Endothelial cell of umbilical vein (primary cell): ENCODE results near the gene AUTS2. TPM values are rescaled to one million over a fixed set of nuclear protein-coding genes. Genes with fewer than 3 reads are reported as not detected.

Experiments
- BruUV-seq: library from RNA; stranded (reverse); fragments of 400-500 nt; replicated peaks from 2 replicates; lab custom pipeline; 2021; lab: Mats Ljungman, UMichigan
- CTCF ChIA-PET: fragments of 300-600, 350-600 bp; sonication (Branson Sonifier 250); formaldehyde crosslinking; loops from one replicate; lab custom pipeline; 2021; ENCODE audit warnings: antibody characterized with exemption, inconsistent platforms; lab: Charles Lee
- POLR2A ChIA-PET: fragments of 300-600, 350-600 bp; sonication (Branson Sonifier 250); formaldehyde crosslinking; loops from one replicate; lab custom pipeline; 2021; ENCODE audit warnings: antibody characterized with exemption, inconsistent platforms; lab: Charles Lee
- DNase-seq: peaks from one replicate; pipeline ENCODE4 v3.0.0-alpha.2; 2011; ENCODE audit warnings: low read depth, low spot score
- FAIRE-seq: peaks from 2 replicates; lab custom pipeline; 2011; peaks lifted over from hg19 to GRCh38; lab: Jason Lieb, UNC
- H2AFZ ChIP-seq: 2 replicates; pipeline ENCODE4 v1.6.0; 2012; ENCODE audit warnings: low read depth, low read length, control low read depth, inconsistent platforms
- H3K27ac ChIP-seq: 2 replicates; pipeline ENCODE4 v1.5.1; 2011; ENCODE audit warnings: low read depth, mild to moderate bottlenecking, control low read depth, low read length, moderate library complexity; ENCODE audit not compliant: insufficient read depth
- H3K27me3 ChIP-seq, 2 experiments: 2 replicates each; pipeline versions ENCODE4 v1.6.0 to v1.6.1; 2011; ENCODE audit warnings: low read length in 2 of 2, mixed read lengths in 1 of 2; ENCODE audit not compliant: control insufficient read depth in 2 of 2, insufficient read depth in 2 of 2
- H3K36me3 ChIP-seq, 2 experiments: 2 replicates in 1 of 2; 3 replicates in 1 of 2; pipeline ENCODE4 v1.5.1; 2011; ENCODE audit warnings: low read length in 2 of 2, mild to moderate bottlenecking in 1 of 2, moderate library complexity in 1 of 2; ENCODE audit not compliant: control insufficient read depth in 2 of 2, insufficient read depth in 2 of 2; ENCODE audit errors: extremely low read depth in 1 of 2
- H3K4me1 ChIP-seq: 3 replicates; pipeline ENCODE4 v1.5.1; 2011; ENCODE audit warnings: mild to moderate bottlenecking, low read length; ENCODE audit not compliant: control insufficient read depth, insufficient read depth; ENCODE audit errors: extremely low read depth
- H3K4me2 ChIP-seq: 2 replicates; pipeline ENCODE4 v1.6.1; 2011; ENCODE audit warnings: low read length, control low read depth, mixed read lengths; ENCODE audit not compliant: insufficient read depth
- H3K4me3 ChIP-seq, 3 experiments: fragments of 200-600 bp in 1 of 3; sonication (generic), shearing (Covaris generic) in 1 of 3; replicated peaks in 1 of 3; 2 replicates each; pipeline ENCODE4 v1.5.1; 2011 to 2016; ENCODE audit warnings: control low read depth in 3 of 3, low read length in 3 of 3, mild to moderate bottlenecking in 2 of 3, inconsistent platforms in 1 of 3, low read depth in 1 of 3, moderate library complexity in 1 of 3; ENCODE audit not compliant: insufficient read depth in 1 of 3
- H3K79me2 ChIP-seq: 2 replicates; pipeline ENCODE4 v1.6.0; 2012; ENCODE audit warnings: low read length, inconsistent platforms; ENCODE audit not compliant: control insufficient read depth, insufficient read depth
- H3K9ac ChIP-seq: replicated peaks from 2 replicates; pipeline ENCODE3; 2011; ENCODE audit warnings: low read length, control low read depth; ENCODE audit not compliant: insufficient read depth; ENCODE audit errors: extremely low read depth
- H3K9me1 ChIP-seq: replicated peaks from 3 replicates; pipeline ENCODE4 v1.6.0; 2011; ENCODE audit warnings: mild to moderate bottlenecking, low read length; ENCODE audit not compliant: control insufficient read depth, insufficient read depth; ENCODE audit errors: extremely low read depth
- H3K9me3 ChIP-seq: replicated peaks from 2 replicates; pipeline ENCODE4 v1.5.1; 2012; ENCODE audit warnings: low read length, inconsistent platforms; ENCODE audit not compliant: control insufficient read depth, insufficient read depth
- H4K20me1 ChIP-seq: replicated peaks from 2 replicates; pipeline ENCODE3; 2011; ENCODE audit warnings: mild to moderate bottlenecking, low read length; ENCODE audit not compliant: control insufficient read depth, insufficient read depth; ENCODE audit errors: extremely low read depth
- EZH2 ChIP-seq: IDR thresholded peaks from 2 replicates; pipeline ENCODE4 v1.6.1; 2012; ENCODE audit warnings: borderline replicate concordance, low read depth, mild to moderate bottlenecking, moderate library complexity, low read length, inconsistent platforms; ENCODE audit not compliant: severe bottlenecking
- FOS ChIP-seq: IDR thresholded peaks from 2 replicates; pipeline ENCODE4 v1.6.1; 2011; ENCODE audit warnings: mild to moderate bottlenecking, low read length, moderate library complexity, borderline replicate concordance; ENCODE audit not compliant: insufficient read depth
- GATA2 ChIP-seq: IDR thresholded peaks from 2 replicates; pipeline ENCODE4 v1.7.0; 2011; ENCODE audit warnings: low read depth, mild to moderate bottlenecking, moderate library complexity, mixed read lengths, low read length; ENCODE audit not compliant: insufficient read length, insufficient read depth
- JUN ChIP-seq: IDR thresholded peaks from 2 replicates; pipeline ENCODE4 v1.6.1; 2011; ENCODE audit warnings: borderline replicate concordance, low read depth; ENCODE audit not compliant: insufficient read length, insufficient read depth
- MYC ChIP-seq: IDR thresholded peaks from one replicate; pipeline ENCODE4 v1.6.1; 2011; ENCODE audit warnings: mild to moderate bottlenecking, low read depth, low read length
- POLR2A ChIP-seq: IDR thresholded peaks from 2 replicates; pipeline ENCODE4 v1.6.1; 2012; ENCODE audit warnings: low read depth, mild to moderate bottlenecking, control low read depth, low read length
- POLR2AphosphoS5 ChIP-seq: IDR thresholded peaks from 2 replicates; pipeline ENCODE4 v1.6.1; 2012; ENCODE audit warnings: low read depth, mild to moderate bottlenecking, control low read depth, low read length, moderate library complexity; ENCODE audit not compliant: insufficient read depth
- dilution Hi-C: fragments of 300-500 bp; cut with MboI; formaldehyde crosslinking; loops from one replicate; pipeline ENCODE4 v1.15.0; 2019; ENCODE audit warnings: low sequenced_read_pairs; ENCODE audit not compliant: extremely low pct_ligation_motif_present
- intact Hi-C: fragments of 100-400 bp; cut with micrococcal nuclease; formaldehyde crosslinking; loops from one replicate; pipeline ENCODE4 v1.10.0; 2022
- polyA plus RNA-seq, 4 experiments: library from polyadenylated mRNA; depleted of rRNA in 3 of 4; stranded (reverse) in 3 of 4; unstranded in 1 of 4; fragments of >200 nt; gene quantifications; 2 replicates each; pipeline versions ENCODE4 v1.2.1 to v1.2.3, GENCODE V29; 2011 to 2012; ENCODE audit warnings: missing spikeins in 1 of 4
- total RNA-seq: library from RNA; stranded (reverse); gene quantifications from 2 replicates; pipeline ENCODE4 v1.2.3, GENCODE V29; 2021
- TF ChIP-seq, protein P1 (sequence below): IDR thresholded peaks from 2 replicates; pipeline ENCODE4 v1.6.1; 2011; ENCODE audit not compliant: insufficient read depth, insufficient read length
- TF ChIP-seq, protein P2 (sequence below), 2 donors: IDR thresholded peaks; 1 replicate in 1 of 2; 2 replicates in 1 of 2; pipeline ENCODE4 v1.5.1; 2011; ENCODE audit warnings: low read length in 2 of 2, mild to moderate bottlenecking in 2 of 2, moderate library complexity in 2 of 2, control low read depth in 1 of 2, inconsistent platforms in 1 of 2, low read depth in 1 of 2; ENCODE audit not compliant: insufficient read depth in 1 of 2; ENCODE audit errors: extremely low read depth in 1 of 2

The AUTS2 gene
- total and polyA plus RNA-seq, 2 donors (not counting 3 experiments of a cell fraction or from before 2014, with no cell fraction given): 0.59 to 8.0 TPM

DNA sequence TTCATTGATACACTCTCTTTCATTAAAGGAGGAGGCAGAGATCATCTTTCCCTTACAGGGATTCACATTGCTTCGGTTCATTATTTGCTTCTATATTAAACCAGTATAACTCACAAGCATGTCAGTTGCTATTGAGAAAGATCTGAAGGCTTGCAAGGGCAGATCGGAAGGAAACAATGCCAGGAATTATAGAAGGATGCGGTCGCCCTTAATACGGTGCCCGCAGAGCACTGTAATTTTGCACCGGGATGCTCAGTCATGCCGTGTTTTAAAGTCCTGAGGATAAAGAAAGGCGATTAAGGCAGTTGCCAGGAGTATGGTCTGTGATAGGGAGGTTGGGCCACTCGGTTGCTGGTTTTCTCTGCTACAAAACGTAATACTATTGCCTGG, 1183.6 kb downstream of the AUTS2 start:
- FAIRE-seq (no peak), DNase-seq (no peak)
- H3K4me3 ChIP-seq: no peak overlapping the region
- BruUV-seq: no TSS peak
- no peak overlapping the region for H3K27ac ChIP-seq
- intact Hi-C loops (no loop called here), dilution Hi-C loops (no loop called here)
- no peaks in the 10 kb centered on the region for H4K20me1 ChIP-seq
- H3K4me2 ChIP-seq: no peak overlapping the region
- POLR2A ChIA-PET: no interaction called here
- H3K9me1 ChIP-seq: no peaks in the 10 kb centered on the region
- H3K4me1 ChIP-seq: no peaks in the 10 kb centered on the region
- CTCF ChIA-PET: no interaction called here
- no peak overlapping the region for H2AFZ ChIP-seq
- no peaks in the 10 kb centered on the region for H3K27me3 ChIP-seq
- TF ChIP-seq, protein P1, sequence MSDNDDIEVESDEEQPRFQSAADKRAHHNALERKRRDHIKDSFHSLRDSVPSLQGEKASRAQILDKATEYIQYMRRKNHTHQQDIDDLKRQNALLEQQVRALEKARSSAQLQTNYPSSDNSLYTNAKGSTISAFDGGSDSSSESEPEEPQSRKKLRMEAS: no peak
- no peak for TF ChIP-seq EZH2
- no peak for TF ChIP-seq POLR2AphosphoS5
- TF ChIP-seq, protein P2, sequence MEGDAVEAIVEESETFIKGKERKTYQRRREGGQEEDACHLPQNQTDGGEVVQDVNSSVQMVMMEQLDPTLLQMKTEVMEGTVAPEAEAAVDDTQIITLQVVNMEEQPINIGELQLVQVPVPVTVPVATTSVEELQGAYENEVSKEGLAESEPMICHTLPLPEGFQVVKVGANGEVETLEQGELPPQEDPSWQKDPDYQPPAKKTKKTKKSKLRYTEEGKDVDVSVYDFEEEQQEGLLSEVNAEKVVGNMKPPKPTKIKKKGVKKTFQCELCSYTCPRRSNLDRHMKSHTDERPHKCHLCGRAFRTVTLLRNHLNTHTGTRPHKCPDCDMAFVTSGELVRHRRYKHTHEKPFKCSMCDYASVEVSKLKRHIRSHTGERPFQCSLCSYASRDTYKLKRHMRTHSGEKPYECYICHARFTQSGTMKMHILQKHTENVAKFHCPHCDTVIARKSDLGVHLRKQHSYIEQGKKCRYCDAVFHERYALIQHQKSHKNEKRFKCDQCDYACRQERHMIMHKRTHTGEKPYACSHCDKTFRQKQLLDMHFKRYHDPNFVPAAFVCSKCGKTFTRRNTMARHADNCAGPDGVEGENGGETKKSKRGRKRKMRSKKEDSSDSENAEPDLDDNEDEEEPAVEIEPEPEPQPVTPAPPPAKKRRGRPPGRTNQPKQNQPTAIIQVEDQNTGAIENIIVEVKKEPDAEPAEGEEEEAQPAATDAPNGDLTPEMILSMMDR (IDR thresholded peaks at IDR 0.05; ENCODE audit: extremely low read depth in 1 of 2, insufficient read depth in 1 of 2, low read depth in 1 of 2, low read length in 2 of 2): no peak
- no peak for TF ChIP-seq FOS
- TF ChIP-seq MYC: no peak
- TF ChIP-seq GATA2: no peak
- TF ChIP-seq POLR2A: no peak
- TF ChIP-seq JUN: no peak
- no peaks in the 10 kb centered on the region for H3K36me3 ChIP-seq
- H3K9ac ChIP-seq: no peak overlapping the region
- no peaks in the 10 kb centered on the region for H3K79me2 ChIP-seq
- H3K9me3 ChIP-seq: no peaks in the 10 kb centered on the region
